ENCODE data around the gene TENM4.

The TENM4 gene

GRCh38 chr11:79113054-79113690, 327.7 kb downstream of the TENM4 start:
- H2BK120ac ChIP-seq (ENCODE audit: low read depth, low read length) = no peak overlapping the region
- H4K91ac ChIP-seq (ENCODE audit: low read depth, low read length, poor library complexity) = no peak overlapping the region
- H2BK5ac ChIP-seq (ENCODE audit: low read length) = no peak overlapping the region
- no peak overlapping the region for H3K23ac ChIP-seq (ENCODE audit: low read depth, low read length, poor library complexity)
- no CpG with 5 or more reads among the region's 5 CpGs for WGBS, 2 donors (ENCODE audit: extremely low coverage in 2 of 2, insufficient read length in 2 of 2, insufficient replicate concordance in 1 of 2)
- no peak overlapping the region for H4K8ac ChIP-seq (ENCODE audit: low read depth, low read length)
- no peak overlapping the region for H3K4me3 ChIP-seq (ENCODE audit: low read length in 2 of 2)
- DNase-seq (ENCODE audit: low spot score) = no peak
- no peak overlapping the region for H2AK5ac ChIP-seq (ENCODE audit: low read depth, low read length)
- H3K4ac ChIP-seq (ENCODE audit: low read length) = no peak overlapping the region
- no peak overlapping the region for H2AFZ ChIP-seq (ENCODE audit: low read length)
- H2BK12ac ChIP-seq (ENCODE audit: low read length) = no peak overlapping the region
- H3K27ac ChIP-seq (replicated peaks; ENCODE audit: low read length) = no peak overlapping the region
- H3K4me1 ChIP-seq (ENCODE audit: control insufficient read depth in 2 of 2, insufficient read depth in 1 of 2, low read depth in 1 of 2, low read length in 2 of 2) = peaks cover 0 to 11% of the 10 kb centered on the region in 2 donors
- no peak overlapping the region for H3K18ac ChIP-seq (ENCODE audit: low read length)
- no peaks in the 10 kb centered on the region for H3K27me3 ChIP-seq (ENCODE audit: control insufficient read depth in 3 of 3, insufficient read depth in 3 of 3, low read depth in 1 of 3, low read length in 3 of 3)
- no peak overlapping the region for H3K9ac ChIP-seq (ENCODE audit: low read depth, low read length, poor library complexity)
- no peaks in the 10 kb centered on the region for H3K36me3 ChIP-seq (replicated peaks in 1 of 2; ENCODE audit: control insufficient read depth in 2 of 2, insufficient read depth in 2 of 2, low read length in 2 of 2)
- no peaks in the 10 kb centered on the region for H3K79me1 ChIP-seq (ENCODE audit: low read depth, low read length)
- no peak overlapping the region for H3K14ac ChIP-seq (ENCODE audit: low read length)
- H2BK15ac ChIP-seq (ENCODE audit: low read length) = no peak overlapping the region
- H3K4me2 ChIP-seq (ENCODE audit: insufficient read depth, low read length, poor library complexity, severe bottlenecking) = no peak overlapping the region
- H3K9me3 ChIP-seq (replicated peaks in 1 of 2; ENCODE audit: control insufficient read depth in 2 of 2, insufficient read depth in 1 of 2, low read depth in 1 of 2, low read length in 2 of 2) = peaks cover 0 to 9% of the 10 kb centered on the region in 2 donors

GRCh38 chr11:79110796-79111195, 330.0 kb downstream of the TENM4 start:
- no peak overlapping the region for H3K4me3 ChIP-seq (ENCODE audit: low read length in 2 of 2)
- DNase-seq (ENCODE audit: low spot score) = no peak
- H2BK12ac ChIP-seq (ENCODE audit: low read length) = no peak overlapping the region
- H3K23ac ChIP-seq (ENCODE audit: low read depth, low read length, poor library complexity) = no peak overlapping the region
- no peaks in the 10 kb centered on the region for H3K79me1 ChIP-seq (ENCODE audit: low read depth, low read length)
- H4K8ac ChIP-seq (ENCODE audit: low read depth, low read length) = no peak overlapping the region
- no peak overlapping the region for H2BK5ac ChIP-seq (ENCODE audit: low read length)
- no peak overlapping the region for H2AK5ac ChIP-seq (ENCODE audit: low read depth, low read length)
- H3K27ac ChIP-seq (replicated peaks; ENCODE audit: low read length) = no peak overlapping the region
- no peaks in the 10 kb centered on the region for H3K36me3 ChIP-seq (replicated peaks in 1 of 2; ENCODE audit: control insufficient read depth in 2 of 2, insufficient read depth in 2 of 2, low read length in 2 of 2)
- H3K27me3 ChIP-seq (ENCODE audit: control insufficient read depth in 3 of 3, insufficient read depth in 3 of 3, low read depth in 1 of 3, low read length in 3 of 3) = no peaks in the 10 kb centered on the region
- H3K18ac ChIP-seq (ENCODE audit: low read length) = no peak overlapping the region
- H3K4me1 ChIP-seq (ENCODE audit: control insufficient read depth in 2 of 2, insufficient read depth in 1 of 2, low read depth in 1 of 2, low read length in 2 of 2) = peaks cover 0 to 11% of the 10 kb centered on the region in 2 donors
- no peak overlapping the region for H3K9ac ChIP-seq (ENCODE audit: low read depth, low read length, poor library complexity)
- peaks cover 0 to 9% of the 10 kb centered on the region in 2 donors for H3K9me3 ChIP-seq (replicated peaks in 1 of 2; ENCODE audit: control insufficient read depth in 2 of 2, insufficient read depth in 1 of 2, low read depth in 1 of 2, low read length in 2 of 2)
- no peak overlapping the region for H3K4me2 ChIP-seq (ENCODE audit: insufficient read depth, low read length, poor library complexity, severe bottlenecking)
- H3K4ac ChIP-seq (ENCODE audit: low read length) = no peak overlapping the region
- H2BK15ac ChIP-seq (ENCODE audit: low read length) = no peak overlapping the region
- WGBS, 2 donors (ENCODE audit: extremely low coverage in 2 of 2, insufficient read length in 2 of 2, insufficient replicate concordance in 1 of 2) = no CpG with 5 or more reads among the region's 5 CpGs
- no peak overlapping the region for H4K91ac ChIP-seq (ENCODE audit: low read depth, low read length, poor library complexity)
- H2AFZ ChIP-seq (ENCODE audit: low read length) = no peak overlapping the region
- H3K14ac ChIP-seq (ENCODE audit: low read length) = no peak overlapping the region
- no peak overlapping the region for H2BK120ac ChIP-seq (ENCODE audit: low read depth, low read length)

- Histone ChIP-seq H3K4me3 (ENCODE audit: low read length in 2 of 2) (no peak overlapping the region), H3K4me1 (ENCODE audit: control insufficient read depth in 2 of 2, insufficient read depth in 1 of 2, low read depth in 1 of 2, low read length in 2 of 2) (peaks cover 0 to 11% of the 10 kb centered on the region in 2 donors), H3K27me3 (ENCODE audit: control insufficient read depth in 3 of 3, insufficient read depth in 3 of 3, low read depth in 1 of 3, low read length in 3 of 3) (no peaks in the 10 kb centered on the region), H4K8ac (ENCODE audit: low read depth, low read length) (no peak overlapping the region), H3K9me3 (replicated peaks in 1 of 2; ENCODE audit: control insufficient read depth in 2 of 2, insufficient read depth in 1 of 2, low read depth in 1 of 2, low read length in 2 of 2) (peaks cover 0 to 9% of the 10 kb centered on the region in 2 donors), H3K23ac (ENCODE audit: low read depth, low read length, poor library complexity) (no peak overlapping the region), H2AFZ (ENCODE audit: low read length) (no peak overlapping the region), H4K91ac (ENCODE audit: low read depth, low read length, poor library complexity) (no peak overlapping the region), H3K9ac (ENCODE audit: low read depth, low read length, poor library complexity) (no peak overlapping the region), H3K18ac (ENCODE audit: low read length) (no peak overlapping the region), H3K27ac (replicated peaks; ENCODE audit: low read length) (no peak overlapping the region), H2BK15ac (ENCODE audit: low read length) (no peak overlapping the region), H3K79me1 (ENCODE audit: low read depth, low read length) (no peaks in the 10 kb centered on the region), H2AK5ac (ENCODE audit: low read depth, low read length) (no peak overlapping the region), H2BK5ac (ENCODE audit: low read length) (no peak overlapping the region), H2BK12ac (ENCODE audit: low read length) (no peak overlapping the region), H3K14ac (ENCODE audit: low read length) (peak overlapping the region; percentile 95), H3K4ac (ENCODE audit: low read length) (no peak overlapping the region), H3K4me2 (ENCODE audit: insufficient read depth, low read length, poor library complexity, severe bottlenecking) (no peak overlapping the region), H3K36me3 (replicated peaks in 1 of 2; ENCODE audit: control insufficient read depth in 2 of 2, insufficient read depth in 2 of 2, low read length in 2 of 2) (no peaks in the 10 kb centered on the region), H2BK120ac (ENCODE audit: low read depth, low read length) (no peak overlapping the region)
- WGBS, 2 donors (ENCODE audit: extremely low coverage in 2 of 2, insufficient read length in 2 of 2, insufficient replicate concordance in 1 of 2) = no CpG with 5 or more reads among the region's 3 CpGs
- no peak for DNase-seq (ENCODE audit: low spot score)
Observed at GRCh38 chr11:79110321-79110720, 330.5 kb downstream of the TENM4 start.

- H3K14ac ChIP-seq (ENCODE audit: low read length) = no peak overlapping the region
- H2BK12ac ChIP-seq (ENCODE audit: low read length) = no peak overlapping the region
- H4K8ac ChIP-seq (ENCODE audit: low read depth, low read length) = no peak overlapping the region
- WGBS, 2 donors (ENCODE audit: extremely low coverage in 2 of 2, insufficient read length in 2 of 2, insufficient replicate concordance in 1 of 2) = 100% methylated on average over 2 of the region's 7 CpGs; no CpG with 5 or more reads in 1 of the 2 donors
- H3K4me1 ChIP-seq (ENCODE audit: control insufficient read depth in 2 of 2, insufficient read depth in 1 of 2, low read depth in 1 of 2, low read length in 2 of 2) = peaks cover 0 to 11% of the 10 kb centered on the region in 2 donors
- H3K4ac ChIP-seq (ENCODE audit: low read length) = no peak overlapping the region
- H3K27me3 ChIP-seq (ENCODE audit: control insufficient read depth in 3 of 3, insufficient read depth in 3 of 3, low read depth in 1 of 3, low read length in 3 of 3) = no peaks in the 10 kb centered on the region
- H2BK15ac ChIP-seq (ENCODE audit: low read length) = no peak overlapping the region
- H2AFZ ChIP-seq (ENCODE audit: low read length) = no peak overlapping the region
- no peak overlapping the region for H3K4me2 ChIP-seq (ENCODE audit: insufficient read depth, low read length, poor library complexity, severe bottlenecking)
- no peak overlapping the region for H4K91ac ChIP-seq (ENCODE audit: low read depth, low read length, poor library complexity)
- H2BK5ac ChIP-seq (ENCODE audit: low read length) = no peak overlapping the region
- H3K79me1 ChIP-seq (ENCODE audit: low read depth, low read length) = no peaks in the 10 kb centered on the region
- H3K9me3 ChIP-seq (replicated peaks in 1 of 2; ENCODE audit: control insufficient read depth in 2 of 2, insufficient read depth in 1 of 2, low read depth in 1 of 2, low read length in 2 of 2) = no peaks in the 10 kb centered on the region
- H3K27ac ChIP-seq (replicated peaks; ENCODE audit: low read length) = no peak overlapping the region
- DNase-seq (ENCODE audit: low spot score) = no peak
- H2AK5ac ChIP-seq (ENCODE audit: low read depth, low read length) = no peak overlapping the region
- H3K4me3 ChIP-seq (ENCODE audit: low read length in 2 of 2) = no peak overlapping the region
- H3K23ac ChIP-seq (ENCODE audit: low read depth, low read length, poor library complexity) = no peak overlapping the region
- H3K18ac ChIP-seq (ENCODE audit: low read length) = no peak overlapping the region
- H2BK120ac ChIP-seq (ENCODE audit: low read depth, low read length) = no peak overlapping the region
- no peak overlapping the region for H3K9ac ChIP-seq (ENCODE audit: low read depth, low read length, poor library complexity)
- no peaks in the 10 kb centered on the region for H3K36me3 ChIP-seq (replicated peaks in 1 of 2; ENCODE audit: control insufficient read depth in 2 of 2, insufficient read depth in 2 of 2, low read length in 2 of 2)
Observed at GRCh38 chr11:79108851-79109250, 332.0 kb downstream of the TENM4 start.
